H9 (cell line): ENCODE data around the gene DPYD. TPM values are rescaled to one million over a fixed set of nuclear protein-coding genes. Genes with fewer than 3 reads are reported as not detected.

Experiments used
- DNase-seq: peaks from one replicate; pipeline ENCODE4 v3.0.0-alpha.2; 2017
- H2AFZ ChIP-seq: one replicate; pipeline ENCODE4 v1.6.1; 2013; ENCODE audit warnings: mild to moderate bottlenecking, low read length, control low read depth, moderate library complexity
- H2AK5ac ChIP-seq: 2 replicates; pipeline ENCODE4 v1.6.1; 2013; ENCODE audit warnings: low read length, control low read depth, mixed read lengths; ENCODE audit not compliant: insufficient read length
- H2BK120ac ChIP-seq: one replicate; pipeline ENCODE4 v1.6.1; 2013; ENCODE audit warnings: low read depth, mild to moderate bottlenecking, low read length, control low read depth, inconsistent platforms; ENCODE audit not compliant: poor library complexity, severe bottlenecking
- H2BK12ac ChIP-seq: 2 replicates; pipeline ENCODE4 v1.6.1; 2013; ENCODE audit warnings: low read length, control low read depth, mixed read lengths, low read depth; ENCODE audit not compliant: insufficient read length
- H2BK15ac ChIP-seq: 2 replicates; pipeline ENCODE4 v1.6.1; 2013; ENCODE audit warnings: low read depth, low read length, control low read depth
- H2BK20ac ChIP-seq: one replicate; pipeline ENCODE4 v1.6.1; 2013; ENCODE audit warnings: low read depth, mild to moderate bottlenecking, low read length, control low read depth, inconsistent platforms; ENCODE audit not compliant: poor library complexity, severe bottlenecking
- H2BK5ac ChIP-seq: 2 replicates; pipeline ENCODE4 v1.6.1; 2013; ENCODE audit warnings: low read length, control low read depth, mixed read lengths; ENCODE audit not compliant: insufficient read length
- H3K14ac ChIP-seq: 2 replicates; pipeline ENCODE4 v1.6.1; 2013; ENCODE audit warnings: low read length, control low read depth; ENCODE audit not compliant: insufficient read depth
- H3K18ac ChIP-seq: 2 replicates; pipeline ENCODE4 v1.6.1; 2013; ENCODE audit warnings: low read depth, mild to moderate bottlenecking, mixed read lengths, low read length, control low read depth; ENCODE audit not compliant: insufficient read length
- H3K23ac ChIP-seq: 2 replicates; pipeline ENCODE4 v1.6.1; 2013; ENCODE audit warnings: low read length, control low read depth, mixed read lengths, low read depth; ENCODE audit not compliant: insufficient read length
- H3K23me2 ChIP-seq: 2 replicates; pipeline ENCODE4 v1.6.1; 2013; ENCODE audit warnings: low read depth, mild to moderate bottlenecking, mixed read lengths, low read length, control low read depth; ENCODE audit not compliant: insufficient read length, poor library complexity, severe bottlenecking
- H3K27ac ChIP-seq: 2 replicates; pipeline ENCODE4 v1.5.1; 2013; ENCODE audit warnings: low read length, control low read depth, mixed read lengths, low read depth; ENCODE audit not compliant: insufficient read length
- H3K27me3 ChIP-seq: 2 replicates; pipeline ENCODE4 v1.6.1; 2013; ENCODE audit warnings: low read length, control low read depth, inconsistent platforms; ENCODE audit not compliant: insufficient read depth
- H3K4ac ChIP-seq: 2 replicates; pipeline ENCODE4 v1.6.1; 2013; ENCODE audit warnings: low read depth, mild to moderate bottlenecking, control low read depth, inconsistent platforms, low read length, moderate library complexity
- H3K4me1 ChIP-seq: 2 replicates; pipeline ENCODE4 v1.6.1; 2013; ENCODE audit warnings: low read length, control low read depth, inconsistent platforms; ENCODE audit not compliant: insufficient read depth
- H3K4me2 ChIP-seq: 2 replicates; pipeline ENCODE4 v1.6.1; 2013; ENCODE audit warnings: low read length, control low read depth, mixed read lengths; ENCODE audit not compliant: insufficient read length, insufficient read depth
- H3K56ac ChIP-seq: 2 replicates; pipeline ENCODE4 v1.6.1; 2013; ENCODE audit warnings: low read depth, mild to moderate bottlenecking, mixed read lengths, low read length, control low read depth; ENCODE audit not compliant: insufficient read length
- H3K79me1 ChIP-seq: 2 replicates; pipeline ENCODE4 v1.6.1; 2013; ENCODE audit warnings: low read depth, mild to moderate bottlenecking, moderate library complexity, low read length, control low read depth, inconsistent platforms; ENCODE audit not compliant: insufficient read depth, poor library complexity, severe bottlenecking
- H3K79me2 ChIP-seq: 2 replicates; pipeline ENCODE4 v1.6.1; 2013; ENCODE audit warnings: low read length, control low read depth, inconsistent platforms; ENCODE audit not compliant: insufficient read depth
- H3K9ac ChIP-seq: 2 replicates; pipeline ENCODE4 v1.6.1; 2013; ENCODE audit warnings: low read length, control low read depth, mixed read lengths; ENCODE audit not compliant: insufficient read length; ENCODE audit errors: extremely low read depth
- H3K9me3 ChIP-seq: one replicate; pipeline ENCODE4 v1.6.1; 2013; ENCODE audit warnings: low read depth, low read length, inconsistent platforms; ENCODE audit not compliant: control insufficient read depth
- H3T11ph ChIP-seq: one replicate; pipeline ENCODE4 v1.6.1; 2013; ENCODE audit warnings: mild to moderate bottlenecking, low read length, control low read depth, inconsistent platforms
- H4K20me1 ChIP-seq: one replicate; pipeline ENCODE4 v1.6.1; 2013; ENCODE audit not compliant: control insufficient read depth, insufficient read length, insufficient read depth
- H4K5ac ChIP-seq: 2 replicates; pipeline ENCODE4 v1.6.1; 2013; ENCODE audit warnings: low read depth, mild to moderate bottlenecking, mixed read lengths, low read length, control low read depth; ENCODE audit not compliant: insufficient read length
- H4K8ac ChIP-seq: replicated peaks from 2 replicates; pipeline ENCODE4 v1.6.1; 2013; ENCODE audit warnings: low read length, control low read depth, mixed read lengths, low read depth; ENCODE audit not compliant: insufficient read length
- H4K91ac ChIP-seq: 2 replicates; pipeline ENCODE4 v1.6.1; 2013; ENCODE audit warnings: low read depth, mild to moderate bottlenecking, moderate library complexity, mixed read lengths, low read length, control low read depth; ENCODE audit not compliant: insufficient read length
- H3K27ac Mint-ChIP-seq, 3 experiments: 2 replicates in 2 of 3; 3 replicates in 1 of 3; pipeline ENCODE4 v1.8.0; 2020 to 2021; ENCODE audit warnings: mixed read lengths in 3 of 3, mild to moderate bottlenecking in 1 of 3, moderate library complexity in 1 of 3
- H3K27me3 Mint-ChIP-seq: 2 replicates; pipeline ENCODE4 v1.8.0; 2021; ENCODE audit warnings: low read depth, mild to moderate bottlenecking, moderate library complexity, mixed read lengths
- H3K36me3 Mint-ChIP-seq, 3 experiments: 2 replicates in 2 of 3; 3 replicates in 1 of 3; pipeline ENCODE4 v1.8.0; 2020 to 2021; ENCODE audit warnings: low read depth in 3 of 3, mixed read lengths in 3 of 3; ENCODE audit not compliant: insufficient read depth in 1 of 3
- H3K4me1 Mint-ChIP-seq, 2 experiments: 2 replicates each; pipeline ENCODE4 v1.8.0; 2020; ENCODE audit warnings: mixed read lengths in 2 of 2
- H3K4me3 Mint-ChIP-seq, 2 experiments: 2 replicates in 1 of 2; 3 replicates in 1 of 2; pipeline ENCODE4 v1.8.0; 2020 to 2021; ENCODE audit warnings: mild to moderate bottlenecking in 2 of 2, mixed read lengths in 2 of 2, moderate library complexity in 1 of 2
- H3K9me3 Mint-ChIP-seq, 2 experiments: 2 replicates in 1 of 2; 3 replicates in 1 of 2; pipeline ENCODE4 v1.8.0; 2020; ENCODE audit warnings: mild to moderate bottlenecking in 2 of 2, mixed read lengths in 2 of 2, moderate library complexity in 1 of 2
- CTCF ChIP-seq: fragments of 200-600 bp; sonication (generic); conservative IDR thresholded peaks from 3 replicates; pipeline ENCODE4 v1.8.0; 2021; ENCODE audit warnings: antibody characterized with exemption, mild to moderate bottlenecking
- WGBS: extraction: QIAGEN DNeasy Blood & Tissue Kit; methylation state at CpG from one replicate; pipeline ENCODE4 v1.1.7; 2013; ENCODE audit warnings: missing lambda C conversion rate, low lambda C conversion rate, mixed read lengths; ENCODE audit not compliant: insufficient read length; ENCODE audit errors: extremely low coverage; 5-methylcytosine and 5-hydroxymethylcytosine counted together
- total RNA-seq: library from RNA; stranded (reverse); gene quantifications from 2 replicates; pipeline ENCODE4 v1.2.1, GENCODE V29; 2021

The DPYD gene
- total RNA-seq, 1 experiment from 2014 or later = 0.37 TPM

- Histone ChIP-seq H3K79me1 (no peaks in the 10 kb centered on the region), H4K91ac (no peak overlapping the region), H3T11ph (no peak overlapping the region), H4K8ac (no peak overlapping the region), H3K4me1 (no peaks in the 10 kb centered on the region), H3K56ac (no peak overlapping the region), H3K27ac (no peak overlapping the region), H3K14ac (no peak overlapping the region), H3K4ac (no peak overlapping the region), H2BK15ac (no peak overlapping the region), H2BK120ac (no peak overlapping the region), H3K23ac (no peak overlapping the region), H3K4me2 (no peak overlapping the region), H3K9me3 (no peaks in the 10 kb centered on the region), H3K18ac (no peak overlapping the region), H3K27me3 (no peaks in the 10 kb centered on the region), H2BK20ac (no peak overlapping the region), H3K9ac (no peak overlapping the region), H2BK5ac (no peak overlapping the region), H3K23me2 (no peaks in the 10 kb centered on the region), H2AFZ (no peak overlapping the region), H2BK12ac (no peak overlapping the region), H4K5ac (no peak overlapping the region), H2AK5ac (no peak overlapping the region), H3K79me2 (no peaks in the 10 kb centered on the region), H4K20me1 (no peaks in the 10 kb centered on the region)
- no peak for TF ChIP-seq CTCF
- no peaks in the 10 kb centered on the region for H3K4me1 Mint-ChIP-seq
- H3K27me3 Mint-ChIP-seq = no peaks in the 10 kb centered on the region
- H3K4me3 Mint-ChIP-seq = no peak overlapping the region
- no peak overlapping the region for H3K27ac Mint-ChIP-seq
- no peaks in the 10 kb centered on the region for H3K36me3 Mint-ChIP-seq
- no CpG with 5 or more reads among the region's 2 CpGs for WGBS
- DNase-seq = no peak
- peaks cover 0 to 2% of the 10 kb centered on the region in 2 experiments; a peak in 1 of 5 replicates for H3K9me3 Mint-ChIP-seq
Measured at GRCh38 chr1:97553971-97554370, 366.9 kb downstream of the DPYD start.
